ENCODE data around the gene BPI.

- TF ChIP-seq CTCF (conservative IDR thresholded peaks at IDR 0.05; ENCODE audit: low read length) (no peak), EZH2phosphoT487 (IDR thresholded peaks at IDR 0.05; ENCODE audit: borderline replicate concordance, low read depth, low read length) (no peak)
Observed at GRCh38 chr20:38311091-38311490, 7.1 kb downstream of the BPI start.

Data from OCI-LY7 (cell line).